Globus pallidus (tissue), 1 donor: ENCODE results near the gene CBR1.
"Not testable (repeated sequence)": the region's sequence is repeated elsewhere in the genome, so short reads cannot be mapped to it uniquely, and the experiment has no call there.

Experiments used
- DNase-seq: peaks from one replicate; pipeline ENCODE4 v3.0.0-alpha.2; 2015; ENCODE audit warnings: low spot score

The CBR1 gene

DNA sequence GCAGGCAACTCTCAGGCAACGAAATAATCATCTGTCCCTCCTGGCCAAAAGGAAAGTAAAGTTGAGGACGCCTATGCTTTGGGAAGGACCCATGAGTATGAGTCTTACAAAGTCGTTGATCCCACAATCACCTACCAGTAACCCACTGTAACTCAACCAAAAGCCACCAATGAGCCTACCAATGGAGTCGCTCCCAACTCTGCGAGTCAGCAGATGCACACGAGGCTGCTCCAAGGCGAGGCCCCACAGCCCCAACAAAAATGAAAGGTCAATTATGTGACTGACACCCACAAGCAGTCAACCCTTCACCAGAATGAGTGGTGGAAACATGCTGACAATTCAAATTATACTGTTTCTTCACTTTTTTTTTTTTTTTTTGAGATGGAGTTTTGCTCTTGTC, 21.5 kb upstream of the CBR1 start:
- no peak for DNase-seq

DNA sequence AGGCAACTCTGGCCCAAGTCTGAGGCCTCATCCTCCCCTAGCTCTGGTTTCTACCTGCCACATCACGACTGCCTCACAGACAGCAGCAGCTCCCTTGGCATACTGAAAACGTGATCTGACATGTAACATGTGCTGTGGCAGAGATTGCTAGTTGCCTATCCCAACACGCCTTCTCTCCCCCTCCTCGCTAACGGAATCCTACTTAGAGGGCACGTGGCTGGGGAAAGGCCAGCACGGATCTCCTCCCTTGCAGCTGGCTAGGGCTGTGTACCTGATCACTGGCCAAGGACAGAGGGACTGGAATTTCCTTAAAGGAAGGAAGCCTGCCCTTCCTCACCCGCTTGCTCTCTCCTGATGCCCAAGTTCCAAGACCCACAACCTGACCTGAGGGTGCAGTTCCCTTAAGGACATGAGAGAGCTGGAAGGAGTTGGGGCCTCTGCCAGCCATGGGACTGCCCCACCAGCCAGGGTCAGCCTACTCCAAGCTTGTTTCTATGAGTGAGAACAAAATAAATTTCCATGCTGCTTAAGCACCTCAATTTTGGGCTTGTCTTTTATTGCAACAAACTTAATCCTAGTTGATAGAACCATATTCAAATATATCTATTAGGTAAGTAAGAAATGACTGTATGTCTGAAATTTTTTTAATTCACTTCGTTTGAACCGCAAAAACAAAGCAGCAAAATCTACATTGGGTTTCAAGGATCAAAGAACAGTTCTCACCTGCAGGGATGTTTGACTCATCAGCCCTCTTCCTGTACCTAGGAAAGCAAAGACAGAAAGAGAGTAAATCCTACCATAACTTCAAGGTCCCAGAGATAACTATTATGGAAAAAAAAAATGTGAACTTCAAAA, 16.7 kb upstream of the CBR1 start:
- no peak for DNase-seq

DNA sequence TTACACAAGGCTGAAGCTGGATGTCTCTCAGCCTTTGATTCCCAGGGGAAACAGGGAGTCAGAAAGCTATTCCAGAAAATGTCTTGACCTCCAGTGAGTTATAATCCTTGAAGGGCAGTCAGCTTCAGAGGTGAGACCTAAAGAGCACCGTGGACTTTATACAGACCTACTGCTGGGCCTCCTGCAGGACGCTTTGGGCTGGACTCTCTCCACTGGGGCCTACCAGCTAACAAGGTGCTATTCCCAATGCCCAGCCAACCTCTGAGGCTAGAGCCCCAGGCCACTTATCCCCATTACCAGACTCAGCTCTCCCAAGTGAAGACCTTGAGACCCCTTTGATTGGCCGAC, 16.1 kb upstream of the CBR1 start:
- no peak for DNase-seq

DNA sequence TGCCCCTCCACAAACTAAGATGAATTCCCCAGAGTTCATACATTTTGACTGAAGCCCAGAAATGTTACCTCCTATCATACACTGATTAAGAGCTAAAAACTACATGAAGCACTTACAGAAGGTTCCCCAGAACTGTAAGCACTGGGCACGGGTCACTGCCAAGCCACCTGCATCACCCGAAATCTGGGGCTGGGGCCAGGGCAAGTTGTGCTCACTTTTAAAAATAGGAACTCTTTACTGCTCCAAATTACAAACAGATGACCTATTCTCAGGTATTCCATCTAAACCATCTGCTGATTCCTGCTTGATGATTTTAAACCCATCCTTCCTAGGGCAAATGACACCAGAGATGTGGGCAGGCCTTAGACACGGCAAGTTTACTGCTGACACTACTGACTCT, 14.3 kb upstream of the CBR1 start:
- DNase-seq: no peak

DNA sequence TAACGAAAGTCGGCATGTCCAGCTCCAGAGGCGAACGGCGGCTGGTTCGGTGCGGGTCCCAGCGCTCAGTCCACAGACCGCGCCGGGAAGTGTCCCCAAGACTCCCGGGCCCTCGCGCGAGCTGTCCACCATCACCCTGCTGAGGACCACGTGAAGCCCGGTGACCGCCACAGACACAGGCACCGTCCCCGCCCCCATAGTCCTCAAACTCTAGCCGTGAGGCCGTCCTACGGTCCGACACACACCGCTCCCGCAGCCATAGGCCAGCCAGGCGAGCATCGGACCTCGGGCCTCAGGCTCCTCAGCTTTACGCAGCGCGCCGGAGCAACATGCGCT, 10.0 kb upstream of the CBR1 start:
- DNase-seq: no peak

DNA sequence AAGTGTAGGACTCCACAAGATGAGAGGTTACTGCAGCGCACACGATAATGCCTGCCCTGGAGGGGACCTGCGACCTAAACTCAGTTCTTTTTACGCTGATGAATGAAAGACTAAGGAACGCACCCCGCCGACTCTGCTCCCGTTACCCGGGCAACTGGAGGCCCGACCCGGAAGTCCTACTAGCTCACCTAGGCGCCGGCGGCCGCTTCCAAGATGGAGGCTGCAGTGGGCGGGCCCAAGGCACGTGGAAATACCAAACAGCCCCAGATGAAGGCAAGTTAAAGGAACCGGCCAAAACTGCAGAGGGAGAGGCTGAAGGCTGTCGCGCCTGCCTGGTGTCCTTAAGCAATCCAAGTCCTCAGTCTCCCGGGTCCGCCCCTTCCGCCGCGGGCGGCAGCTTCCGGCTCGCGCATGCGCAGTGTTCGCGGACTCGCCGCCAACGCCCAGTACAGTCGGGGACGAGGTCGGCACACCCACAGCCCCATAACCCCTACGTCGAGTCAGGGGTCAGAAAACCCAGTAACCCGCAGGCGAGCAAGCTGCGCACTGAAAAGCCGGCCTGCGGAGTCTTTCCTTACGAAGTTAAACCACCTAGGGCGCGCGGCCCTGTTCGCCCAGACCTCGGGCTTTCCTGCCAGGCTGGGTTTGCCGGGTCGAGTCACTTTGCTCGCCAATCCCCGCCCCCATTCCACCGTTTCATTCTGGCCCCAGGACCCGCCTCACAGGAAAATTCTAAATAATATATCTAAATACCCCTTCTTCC, 9.5 kb upstream of the CBR1 start, which contains the start of gene SETD4:
SETD4 (minus strand) TSS at position 368 of the 763 bp plus-strand sequence. CDS start 1,638 bp downstream, outside the sequence.
- peak; percentile 91 for DNase-seq

DNA sequence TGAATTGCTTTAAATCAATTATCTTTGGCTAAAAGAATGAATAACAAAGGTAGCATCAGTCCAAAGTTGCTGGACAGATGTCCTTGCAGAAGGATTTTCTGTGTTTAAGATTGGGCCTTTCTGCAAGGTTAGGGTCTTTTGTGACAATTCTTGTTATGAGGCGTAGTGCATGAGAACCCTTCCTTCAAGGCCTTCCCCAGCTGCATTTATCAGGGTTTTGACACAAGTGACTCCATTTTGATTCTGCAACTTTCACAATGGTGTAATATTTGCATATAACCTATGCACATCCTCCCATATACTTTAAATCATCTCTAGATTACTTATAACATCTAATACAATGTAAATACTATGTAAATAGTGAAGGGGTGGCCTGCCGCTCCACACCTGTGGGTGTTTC, 8.4 kb upstream of the CBR1 start:
- DNase-seq: no peak

DNA sequence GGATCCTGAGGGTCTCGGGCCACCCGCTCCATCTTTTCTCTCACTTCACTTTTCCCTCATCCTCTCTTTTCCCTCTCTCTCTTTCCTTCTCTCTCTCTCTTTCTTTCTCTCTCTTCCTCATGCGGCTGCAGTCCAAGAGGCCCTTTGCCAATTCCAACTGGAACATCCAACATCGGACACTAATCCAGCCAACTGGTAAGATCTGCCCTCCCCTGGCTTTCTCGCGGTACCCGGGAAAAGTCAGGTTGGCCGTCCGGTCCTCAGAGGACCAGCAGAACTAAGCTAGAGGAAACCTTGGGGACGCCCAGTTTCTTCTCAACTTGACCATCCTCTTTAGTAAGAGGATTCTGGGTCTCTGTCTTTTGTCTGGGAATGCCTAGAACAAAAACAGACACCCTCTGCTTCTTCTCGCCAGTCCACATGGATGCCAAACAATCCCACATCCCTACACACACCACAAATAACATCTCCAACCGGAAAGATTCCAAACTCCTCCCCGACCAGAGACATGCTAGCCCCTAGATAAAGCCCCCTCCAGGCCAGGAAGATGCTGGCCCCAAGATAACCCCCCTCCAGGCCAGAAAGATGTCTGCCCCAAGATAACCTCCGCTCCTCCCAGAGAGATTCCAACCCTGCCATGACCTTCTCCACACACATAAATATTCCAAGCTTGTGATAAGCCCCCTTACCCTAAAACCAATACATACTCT, 6.3 kb upstream of the CBR1 start:
- no peak for DNase-seq

DNA sequence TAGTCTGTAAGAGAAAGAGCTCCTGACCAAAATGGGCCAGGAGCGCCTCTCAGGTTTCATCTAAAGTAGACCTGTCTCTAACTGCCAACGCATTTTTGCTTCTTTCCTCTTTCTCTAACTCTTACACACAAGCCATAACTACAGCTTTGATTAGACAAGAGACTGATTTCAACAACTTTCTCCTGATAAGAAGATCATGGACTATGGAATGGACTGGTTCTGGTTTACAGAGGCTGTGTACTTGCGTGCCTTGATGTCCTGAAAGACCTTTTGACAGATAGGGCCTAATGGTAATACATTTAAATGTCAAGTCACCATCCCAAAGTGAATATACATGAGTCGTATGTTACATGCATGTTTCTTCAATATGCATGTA, 5.8 kb upstream of the CBR1 start:
- no peak for DNase-seq

DNA sequence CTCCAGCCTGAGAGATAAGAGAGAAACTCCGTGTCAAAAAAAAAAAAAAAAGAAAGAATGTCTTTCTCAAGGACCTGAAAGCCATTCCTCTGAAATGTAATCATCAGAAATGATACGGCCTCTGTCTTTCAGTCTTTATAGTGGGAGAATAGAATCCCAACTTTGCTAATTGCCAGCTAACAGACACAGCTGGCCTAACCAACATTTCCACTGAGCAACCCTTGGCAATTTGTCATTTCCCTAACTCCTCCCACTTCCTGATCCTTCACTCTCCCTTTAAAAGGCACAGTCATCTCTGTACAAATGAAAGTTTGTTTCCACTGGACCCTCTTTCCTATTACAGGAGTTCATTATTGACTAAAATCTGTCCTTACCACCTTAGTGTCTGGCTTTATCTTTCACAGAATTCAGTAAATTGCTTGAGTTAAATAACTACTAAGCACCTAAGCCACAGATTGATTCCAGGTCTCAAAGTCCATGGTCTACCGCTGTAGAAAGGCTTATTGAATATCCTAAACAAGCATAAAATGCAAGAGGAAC, 4.3 kb upstream of the CBR1 start:
- no peak for DNase-seq

DNA sequence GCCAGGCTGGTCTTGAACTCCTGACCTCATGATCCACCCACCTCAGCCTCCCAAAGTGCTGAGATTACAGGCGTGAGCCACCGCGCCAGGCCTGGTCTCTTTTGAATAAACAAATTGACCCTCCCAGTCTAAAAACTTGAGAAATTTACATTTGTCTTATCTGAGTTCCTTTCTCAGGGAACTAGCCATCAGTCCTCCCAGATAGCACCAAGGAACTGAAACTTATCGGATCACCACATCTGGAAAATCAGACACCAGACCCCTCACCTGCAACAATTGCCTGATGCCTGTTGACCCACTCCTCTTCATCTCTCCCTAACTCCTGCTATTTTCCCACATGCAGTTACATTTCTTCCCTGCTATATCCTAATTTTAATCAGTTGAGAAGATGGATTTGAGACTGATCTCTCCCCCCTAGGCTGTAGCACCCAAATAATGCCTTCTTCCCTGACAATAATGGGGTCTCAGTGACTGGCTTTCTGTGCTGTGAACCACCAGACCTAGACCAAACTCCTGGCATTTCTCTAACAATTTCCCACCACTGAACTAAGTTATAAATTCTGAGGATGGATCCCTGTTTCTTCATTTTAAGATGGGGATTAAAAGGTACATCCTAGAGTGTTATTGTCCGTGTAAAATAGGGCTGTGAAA, 951 bp upstream of the CBR1 start:
- DNase-seq: no peak

DNA sequence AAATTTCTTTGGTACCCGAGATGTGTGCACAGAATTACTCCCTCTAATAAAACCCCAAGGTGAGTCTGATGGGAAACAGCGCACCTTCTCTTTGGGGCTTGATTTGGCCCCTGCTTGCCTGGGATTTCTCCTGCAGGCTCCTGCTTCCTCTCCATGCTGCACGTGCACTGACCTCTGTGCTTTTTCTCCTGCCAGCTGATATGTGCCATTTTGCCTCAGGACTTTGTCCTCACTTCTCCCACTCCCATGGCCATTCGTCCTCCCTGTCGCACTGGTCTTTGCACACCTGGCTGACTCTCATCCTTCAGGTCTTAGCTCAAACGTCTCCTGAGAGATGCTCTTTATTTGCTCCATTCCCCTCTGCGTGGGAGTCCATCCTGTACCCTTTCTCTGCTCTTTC, 1.2 kb downstream of the CBR1 start:
- no peak for DNase-seq

DNA sequence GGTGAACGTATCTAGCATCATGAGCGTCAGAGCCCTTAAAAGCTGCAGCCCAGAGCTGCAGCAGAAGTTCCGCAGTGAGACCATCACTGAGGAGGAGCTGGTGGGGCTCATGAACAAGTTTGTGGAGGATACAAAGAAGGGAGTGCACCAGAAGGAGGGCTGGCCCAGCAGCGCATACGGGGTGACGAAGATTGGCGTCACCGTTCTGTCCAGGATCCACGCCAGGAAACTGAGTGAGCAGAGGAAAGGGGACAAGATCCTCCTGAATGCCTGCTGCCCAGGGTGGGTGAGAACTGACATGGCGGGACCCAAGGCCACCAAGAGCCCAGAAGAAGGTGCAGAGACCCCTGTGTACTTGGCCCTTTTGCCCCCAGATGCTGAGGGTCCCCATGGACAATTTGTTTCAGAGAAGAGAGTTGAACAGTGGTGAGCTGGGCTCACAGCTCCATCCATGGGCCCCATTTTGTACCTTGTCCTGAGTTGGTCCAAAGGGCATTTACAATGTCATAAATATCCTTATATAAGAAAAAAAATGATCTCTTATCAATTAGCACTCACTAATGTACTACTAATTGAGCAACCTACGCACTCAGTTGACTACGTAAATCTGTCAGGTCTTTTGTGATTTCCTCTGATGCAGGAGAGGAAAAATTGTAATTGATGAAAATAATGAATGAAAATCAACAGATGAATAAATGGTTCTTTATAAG, 2.8 kb downstream of the CBR1 start:
- DNase-seq: no peak

DNA sequence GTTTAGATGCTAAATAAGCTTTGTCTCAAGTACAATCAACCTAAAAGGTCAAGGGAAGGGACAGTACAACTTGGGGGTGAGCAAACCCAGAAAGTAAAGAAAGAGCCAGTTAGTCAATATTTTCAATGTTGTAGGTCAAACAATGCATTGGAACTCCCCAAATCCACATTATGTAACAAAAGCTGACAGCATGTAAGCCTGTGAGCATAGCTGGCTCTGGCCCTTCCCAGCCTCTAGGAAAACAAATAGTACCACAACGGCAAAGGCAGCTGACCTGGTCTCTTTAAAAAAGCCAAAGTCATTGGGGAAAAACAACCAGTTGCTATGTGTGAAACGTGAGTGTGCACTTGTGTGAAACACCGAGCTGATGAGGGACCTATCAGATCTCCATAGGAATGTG, 3.4 kb downstream of the CBR1 start:
- DNase-seq: no peak

DNA sequence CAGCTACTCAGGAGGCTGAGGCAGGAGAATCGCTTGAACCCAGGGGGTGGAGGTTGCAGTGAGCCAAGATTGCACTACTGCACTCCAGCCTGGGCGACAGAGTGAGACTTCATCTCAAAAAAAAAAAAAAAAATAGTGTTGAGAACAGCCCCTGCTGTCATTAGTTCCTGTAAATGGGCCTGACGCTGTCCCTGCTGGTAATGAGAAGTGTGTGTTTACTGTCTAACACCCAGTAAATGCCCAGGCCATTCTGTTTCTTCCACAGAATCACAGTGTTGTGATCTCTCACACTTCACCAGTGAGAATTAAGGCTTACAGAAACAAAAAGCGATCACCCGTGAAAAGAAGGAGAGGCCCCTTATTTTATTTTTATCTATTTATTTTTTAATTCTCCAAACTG, 4.1 kb downstream of the CBR1 start:
- not testable (repeated sequence) for DNase-seq

DNA sequence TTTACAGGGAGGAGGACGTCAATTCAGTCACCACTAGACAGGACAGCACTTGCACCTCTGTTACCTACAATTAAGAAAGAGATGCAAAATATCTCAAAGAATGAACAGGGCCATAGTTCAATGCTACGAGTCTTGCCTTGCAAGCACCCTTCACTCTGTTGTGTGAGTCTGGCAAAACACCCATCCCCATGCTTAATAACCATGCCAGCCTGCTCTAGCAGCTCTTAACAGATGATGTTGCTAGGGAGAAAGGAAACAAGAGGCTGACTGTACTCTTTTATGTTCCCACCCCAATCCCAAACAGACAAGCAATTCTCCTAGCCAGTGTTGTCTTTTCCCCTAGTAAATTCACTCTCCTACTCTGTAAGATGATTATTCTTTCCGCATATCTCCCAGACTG, 5.3 kb downstream of the CBR1 start:
- peak; percentile 95 for DNase-seq

DNA sequence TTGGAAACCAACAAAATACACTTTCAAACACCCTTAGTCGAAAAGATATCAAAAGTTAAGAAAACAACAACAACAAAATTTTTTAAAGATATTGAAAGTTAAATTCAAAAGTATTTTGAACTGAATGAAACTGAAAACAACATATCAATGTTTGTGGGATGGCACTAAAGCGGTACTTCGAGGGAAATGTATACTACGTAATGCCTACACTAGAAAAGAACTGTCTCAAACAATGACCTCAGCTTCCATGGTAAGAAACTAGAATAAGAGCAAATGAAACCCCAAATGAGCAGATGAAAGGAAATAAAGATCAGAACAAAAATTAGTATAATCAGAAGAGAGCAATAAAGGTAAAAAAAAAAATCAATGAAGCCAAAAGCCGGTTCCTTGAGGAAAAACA, 6.1 kb downstream of the CBR1 start:
- DNase-seq: no peak

DNA sequence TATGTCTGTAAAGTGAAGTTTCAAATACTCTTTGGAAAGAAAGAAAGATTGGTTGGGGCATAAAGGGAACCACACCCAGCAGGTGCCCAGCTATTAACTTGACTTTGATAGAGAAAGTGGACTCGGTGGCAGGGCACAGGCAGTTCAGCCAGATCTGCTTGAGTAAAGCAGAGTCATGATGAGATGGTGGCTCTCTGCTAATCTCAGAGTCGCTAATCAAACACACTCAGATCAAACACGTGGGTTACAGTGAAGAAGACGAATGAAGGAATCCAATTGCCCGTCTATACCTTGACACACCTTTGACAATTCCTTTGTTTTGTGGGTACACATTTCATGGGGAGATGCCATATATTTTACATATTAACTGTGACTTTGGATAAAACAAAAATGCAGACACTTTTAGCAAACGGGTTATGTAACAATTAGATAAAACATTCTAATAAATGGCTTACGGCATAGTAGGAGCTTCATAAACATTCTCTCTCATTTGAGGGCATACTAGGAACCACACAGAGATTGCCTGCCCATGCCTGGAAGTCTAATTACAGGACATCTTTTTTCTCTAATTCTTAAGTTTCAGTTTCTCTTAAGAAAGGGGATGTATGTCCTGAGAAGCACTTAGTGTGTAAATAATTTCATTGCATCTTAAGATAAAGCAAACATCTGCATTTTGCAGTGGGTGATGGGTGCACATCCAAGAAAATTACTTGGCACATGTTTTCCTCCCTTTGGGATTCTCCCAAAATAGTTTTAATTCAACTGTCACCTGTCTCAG, 7.2 kb downstream of the CBR1 start:
- no peak for DNase-seq

DNA sequence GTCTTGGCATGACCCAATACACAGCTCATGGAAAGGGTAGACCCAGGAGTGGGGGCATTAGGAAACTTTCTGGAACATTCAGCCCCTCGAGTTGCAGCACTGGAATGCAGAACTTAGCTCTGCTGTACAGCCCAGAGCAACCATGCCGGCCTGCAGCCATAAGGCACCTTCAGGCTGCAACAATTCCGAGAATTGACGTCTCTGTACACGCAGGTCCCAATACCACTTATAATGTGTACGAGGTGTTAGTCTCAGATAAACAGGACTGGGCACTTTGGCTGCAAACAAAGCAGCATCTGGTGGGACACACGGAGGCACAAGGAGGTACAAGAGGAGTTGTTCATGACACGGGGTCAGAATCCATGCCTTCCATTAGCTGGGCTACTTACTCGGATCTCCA, 7.9 kb downstream of the CBR1 start:
- DNase-seq: no peak

DNA sequence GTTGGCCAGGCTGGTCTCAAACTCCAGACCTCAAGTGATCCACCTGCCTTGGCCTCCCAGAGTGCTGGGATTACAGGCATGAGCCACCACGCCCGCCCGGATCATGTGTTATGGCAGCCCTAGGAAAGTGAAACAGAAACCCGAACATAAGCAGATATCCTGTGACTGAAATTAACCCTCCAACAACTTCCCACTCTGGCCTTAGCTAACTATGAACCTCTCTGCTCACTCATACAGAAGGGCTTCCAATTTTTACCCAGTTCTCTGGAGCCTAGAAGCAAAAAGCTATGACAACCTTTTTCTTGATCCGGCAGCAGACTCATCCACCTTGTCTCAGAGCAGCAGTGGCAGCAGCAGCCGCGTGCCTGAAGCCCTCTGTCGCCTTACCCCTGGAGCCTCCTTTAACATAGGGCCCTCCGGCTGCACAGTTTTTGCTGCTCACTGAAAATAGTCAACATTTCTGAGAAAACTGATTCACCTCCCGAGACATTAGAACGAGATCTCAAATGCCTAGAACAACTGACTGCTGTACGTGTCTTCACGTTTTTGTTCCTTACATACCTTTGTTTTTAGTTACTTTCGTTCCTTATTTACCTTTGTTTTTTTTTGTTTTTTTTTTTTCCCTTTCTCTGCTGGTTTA, 9.3 kb downstream of the CBR1 start:
- DNase-seq: no peak
